ENCODE data around the gene USHBP1. TPM values are rescaled to one million over a fixed set of nuclear protein-coding genes. Genes with fewer than 3 reads are reported as not detected.

The USHBP1 gene
- total and polyA plus RNA-seq, 2 of the 13 experiments (the other 11 are each of a cell fraction or from before 2014, with no cell fraction given), result 0.15 to 1.5 TPM

DNA sequence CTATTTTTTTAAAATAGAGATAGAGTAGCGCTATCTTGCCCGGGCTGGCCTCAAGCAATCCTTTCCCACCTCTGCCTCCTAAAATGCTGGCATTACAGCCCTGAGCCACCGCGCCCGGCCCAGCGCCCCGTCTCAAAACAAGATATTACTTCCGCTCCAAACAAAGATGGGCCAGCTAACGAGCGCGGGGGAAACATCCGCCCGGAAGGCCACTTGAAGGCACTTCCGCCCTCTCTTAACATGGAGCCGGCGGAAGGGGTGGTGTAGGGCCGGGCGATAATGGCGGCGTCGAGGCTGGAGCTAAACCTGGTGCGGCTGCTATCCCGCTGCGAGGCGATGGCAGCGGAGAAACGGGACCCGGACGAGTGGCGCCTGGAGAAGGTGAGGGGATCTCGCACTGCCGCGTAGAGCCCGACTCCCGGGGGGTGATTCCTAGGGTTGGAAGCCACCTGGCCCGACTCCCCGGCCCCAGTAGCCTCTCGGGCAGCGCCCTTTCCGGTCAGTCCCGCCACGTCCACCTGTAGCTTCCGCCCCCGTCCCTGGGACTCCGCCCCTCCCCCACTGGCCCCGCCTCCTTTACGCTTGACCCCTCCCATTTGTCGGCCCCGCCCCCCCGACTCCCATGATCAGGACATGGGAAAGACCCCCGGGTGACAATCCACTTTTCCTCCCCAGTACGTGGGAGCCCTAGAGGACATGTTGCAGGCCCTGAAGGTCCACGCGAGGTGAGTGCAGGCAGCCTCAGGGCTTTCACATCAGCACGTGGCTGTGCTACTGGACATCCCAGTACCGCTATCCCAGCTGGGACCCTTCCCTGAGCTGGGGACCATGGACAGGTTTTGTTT, 49.2 kb downstream of the USHBP1 start, which contains the start of gene USE1 (continued):
- TF ChIP-seq, protein P1, sequence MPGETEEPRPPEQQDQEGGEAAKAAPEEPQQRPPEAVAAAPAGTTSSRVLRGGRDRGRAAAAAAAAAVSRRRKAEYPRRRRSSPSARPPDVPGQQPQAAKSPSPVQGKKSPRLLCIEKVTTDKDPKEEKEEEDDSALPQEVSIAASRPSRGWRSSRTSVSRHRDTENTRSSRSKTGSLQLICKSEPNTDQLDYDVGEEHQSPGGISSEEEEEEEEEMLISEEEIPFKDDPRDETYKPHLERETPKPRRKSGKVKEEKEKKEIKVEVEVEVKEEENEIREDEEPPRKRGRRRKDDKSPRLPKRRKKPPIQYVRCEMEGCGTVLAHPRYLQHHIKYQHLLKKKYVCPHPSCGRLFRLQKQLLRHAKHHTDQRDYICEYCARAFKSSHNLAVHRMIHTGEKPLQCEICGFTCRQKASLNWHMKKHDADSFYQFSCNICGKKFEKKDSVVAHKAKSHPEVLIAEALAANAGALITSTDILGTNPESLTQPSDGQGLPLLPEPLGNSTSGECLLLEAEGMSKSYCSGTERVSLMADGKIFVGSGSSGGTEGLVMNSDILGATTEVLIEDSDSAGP (CRISPR knock-in tag; IDR thresholded peaks at IDR 0.05; ENCODE audit: borderline replicate concordance), result peak; percentile 84
- TF ChIP-seq SOX13 (IDR thresholded peaks at IDR 0.05), result no peak
- TF ChIP-seq SOX13 (CRISPR knock-in tag; conservative IDR thresholded peaks at IDR 0.05 in 1 of 2, IDR thresholded peaks at IDR 0.05 in 1 of 2), result no peak
- TF ChIP-seq, protein P2, sequence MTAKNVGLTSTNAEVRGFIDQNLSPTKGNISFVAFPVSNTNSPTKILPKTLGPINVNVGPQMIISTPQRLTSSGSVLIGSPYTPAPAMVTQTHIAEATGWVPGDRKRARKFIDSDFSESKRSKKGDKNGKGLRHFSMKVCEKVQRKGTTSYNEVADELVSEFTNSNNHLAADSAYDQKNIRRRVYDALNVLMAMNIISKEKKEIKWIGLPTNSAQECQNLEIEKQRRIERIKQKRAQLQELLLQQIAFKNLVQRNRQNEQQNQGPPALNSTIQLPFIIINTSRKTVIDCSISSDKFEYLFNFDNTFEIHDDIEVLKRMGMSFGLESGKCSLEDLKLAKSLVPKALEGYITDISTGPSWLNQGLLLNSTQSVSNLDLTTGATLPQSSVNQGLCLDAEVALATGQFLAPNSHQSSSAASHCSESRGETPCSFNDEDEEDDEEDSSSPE (CRISPR knock-in tag; IDR thresholded peaks at IDR 0.05), result peak; percentile 75
- TF ChIP-seq SNAPC2 (CRISPR knock-in tag; IDR thresholded peaks at IDR 0.05), result no peak
- peak; percentile 95 for TF ChIP-seq NR2C2 (CRISPR knock-in tag; IDR thresholded peaks at IDR 0.05; ENCODE audit: borderline replicate concordance)
- no peak for TF ChIP-seq MED13 (CRISPR knock-in tag; IDR thresholded peaks at IDR 0.05)
- TF ChIP-seq ZNF605 (CRISPR knock-in tag; IDR thresholded peaks at IDR 0.05), result peak; percentile 61; the same call in 1 of the 2 replicates
- 0 out of 2 replicates have a peak, but pooled peaks have one; percentile 79 for TF ChIP-seq CC2D1A (CRISPR knock-in tag; IDR thresholded peaks at IDR 0.05)
- TF ChIP-seq POLR2AphosphoS5 (IDR thresholded peaks at IDR 0.05; ENCODE audit: low read depth, low read length), result peak; percentile 70
- no peak for TF ChIP-seq FOXP1 (IDR thresholded peaks at IDR 0.05)
- TF ChIP-seq FOXP1 (CRISPR knock-in tag; IDR thresholded peaks at IDR 0.05), result peak; percentile 42; the same call in 1 of the 2 replicates
- TF ChIP-seq ZKSCAN8 (CRISPR knock-in tag; IDR thresholded peaks at IDR 0.05; ENCODE audit: borderline replicate concordance), result no peak; the same call in 1 of the 2 replicates
- TF ChIP-seq, protein P3, sequence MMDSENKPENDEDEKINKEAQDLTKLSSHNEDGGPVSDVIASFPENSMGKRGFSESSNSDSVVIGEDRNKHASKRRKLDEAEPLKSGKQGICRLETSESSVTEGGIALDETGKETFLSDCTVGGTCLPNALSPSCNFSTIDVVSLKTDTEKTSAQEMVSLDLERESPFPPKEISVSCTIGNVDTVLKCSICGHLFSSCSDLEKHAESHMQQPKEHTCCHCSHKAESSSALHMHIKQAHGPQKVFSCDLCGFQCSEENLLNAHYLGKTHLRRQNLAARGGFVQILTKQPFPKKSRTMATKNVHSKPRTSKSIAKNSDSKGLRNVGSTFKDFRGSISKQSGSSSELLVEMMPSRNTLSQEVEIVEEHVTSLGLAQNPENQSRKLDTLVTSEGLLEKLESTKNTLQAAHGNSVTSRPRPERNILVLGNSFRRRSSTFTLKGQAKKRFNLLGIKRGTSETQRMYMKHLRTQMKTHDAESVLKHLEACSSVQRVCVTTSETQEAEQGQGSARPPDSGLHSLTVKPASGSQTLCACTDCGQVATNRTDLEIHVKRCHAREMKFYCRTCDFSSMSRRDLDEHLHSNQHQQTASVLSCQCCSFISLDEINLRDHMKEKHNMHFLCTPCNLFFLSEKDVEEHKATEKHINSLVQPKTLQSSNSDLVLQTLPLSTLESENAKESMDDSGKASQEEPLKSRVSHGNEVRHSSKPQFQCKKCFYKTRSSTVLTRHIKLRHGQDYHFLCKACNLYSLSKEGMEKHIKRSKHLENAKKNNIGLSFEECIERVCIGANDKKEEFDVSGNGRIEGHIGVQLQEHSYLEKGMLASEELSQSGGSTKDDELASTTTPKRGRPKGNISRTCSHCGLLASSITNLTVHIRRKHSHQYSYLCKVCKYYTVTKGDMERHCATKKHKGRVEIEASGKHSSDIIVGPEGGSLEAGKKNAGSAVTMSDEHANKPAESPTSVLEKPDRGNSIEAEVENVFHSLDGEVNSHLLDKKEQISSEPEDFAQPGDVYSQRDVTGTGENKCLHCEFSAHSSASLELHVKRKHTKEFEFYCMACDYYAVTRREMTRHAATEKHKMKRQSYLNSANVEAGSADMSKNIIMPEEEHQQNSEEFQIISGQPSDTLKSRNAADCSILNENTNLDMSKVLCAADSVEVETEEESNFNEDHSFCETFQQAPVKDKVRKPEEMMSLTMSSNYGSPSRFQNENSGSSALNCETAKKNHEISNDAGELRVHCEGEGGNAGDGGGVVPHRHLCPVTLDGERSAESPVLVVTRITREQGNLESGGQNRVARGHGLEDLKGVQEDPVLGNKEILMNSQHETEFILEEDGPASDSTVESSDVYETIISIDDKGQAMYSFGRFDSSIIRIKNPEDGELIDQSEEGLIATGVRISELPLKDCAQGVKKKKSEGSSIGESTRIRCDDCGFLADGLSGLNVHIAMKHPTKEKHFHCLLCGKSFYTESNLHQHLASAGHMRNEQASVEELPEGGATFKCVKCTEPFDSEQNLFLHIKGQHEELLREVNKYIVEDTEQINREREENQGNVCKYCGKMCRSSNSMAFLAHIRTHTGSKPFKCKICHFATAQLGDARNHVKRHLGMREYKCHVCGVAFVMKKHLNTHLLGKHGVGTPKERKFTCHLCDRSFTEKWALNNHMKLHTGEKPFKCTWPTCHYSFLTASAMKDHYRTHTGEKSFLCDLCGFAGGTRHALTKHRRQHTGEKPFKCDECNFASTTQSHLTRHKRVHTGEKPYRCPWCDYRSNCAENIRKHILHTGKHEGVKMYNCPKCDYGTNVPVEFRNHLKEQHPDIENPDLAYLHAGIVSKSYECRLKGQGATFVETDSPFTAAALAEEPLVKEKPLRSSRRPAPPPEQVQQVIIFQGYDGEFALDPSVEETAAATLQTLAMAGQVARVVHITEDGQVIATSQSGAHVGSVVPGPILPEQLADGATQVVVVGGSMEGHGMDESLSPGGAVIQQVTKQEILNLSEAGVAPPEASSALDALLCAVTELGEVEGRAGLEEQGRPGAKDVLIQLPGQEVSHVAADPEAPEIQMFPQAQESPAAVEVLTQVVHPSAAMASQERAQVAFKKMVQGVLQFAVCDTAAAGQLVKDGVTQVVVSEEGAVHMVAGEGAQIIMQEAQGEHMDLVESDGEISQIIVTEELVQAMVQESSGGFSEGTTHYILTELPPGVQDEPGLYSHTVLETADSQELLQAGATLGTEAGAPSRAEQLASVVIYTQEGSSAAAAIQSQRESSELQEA (CRISPR knock-in tag; IDR thresholded peaks at IDR 0.05; ENCODE audit: not compliant biosample characterization), result peak; percentile 83
- TF ChIP-seq ZFP41 (CRISPR knock-in tag; IDR thresholded peaks at IDR 0.05; ENCODE audit: borderline replicate concordance), result no peak
- no peak for TF ChIP-seq NFATC3 (CRISPR knock-in tag; IDR thresholded peaks at IDR 0.05)

All from HepG2 (cell line).